NCI-H774 (cell line): ENCODE results near the gene MRPL10.
"Not testable (repeated sequence)": the region's sequence is repeated elsewhere in the genome, so short reads cannot be mapped to it uniquely, and the experiment has no call there.

ENCODE experiments used
- DNase-seq: peaks from one replicate; lab custom pipeline; 2025; lab: John Stamatoyannopoulos, UW

Gene MRPL10

GRCh38 chr17:47789611-47790561 is 41.5 kb downstream of the MRPL10 start:
- DNase-seq = peak; percentile 44

- DNase-seq = no peak
These were observed 45.7 kb downstream of the MRPL10 start for GRCh38 chr17:47785538-47786123.

GRCh38 chr17:47781397-47781796 is 49.9 kb downstream of the MRPL10 start:
- DNase-seq = no peak

GRCh38 chr17:47778184-47778635 is 53.1 kb downstream of the MRPL10 start:
- no peak for DNase-seq

GRCh38 chr17:47776330-47777197 is 54.8 kb downstream of the MRPL10 start:
- peak; percentile 42 for DNase-seq

GRCh38 chr17:47774987-47775580 is 56.3 kb downstream of the MRPL10 start:
- no peak for DNase-seq

GRCh38 chr17:47774331-47774730 is 57.0 kb downstream of the MRPL10 start:
- no peak for DNase-seq

- not testable (repeated sequence) for DNase-seq
These were observed 57.7 kb downstream of the MRPL10 start for GRCh38 chr17:47773649-47774048.
